Tibial nerve (tissue), 4 donors: Measurements from ENCODE around the gene WDR73. TPM values are rescaled to one million over a fixed set of nuclear protein-coding genes. Genes with fewer than 3 reads are reported as not detected.

Experiments used
- DNase-seq, 2 donors: peaks; one replicate each; pipeline ENCODE4 v3.0.0-alpha.2; 2019; ENCODE audit warnings: low spot score in 2 of 2
- H3K27ac ChIP-seq, 4 donors: fragments of 200-600 bp; sonication (generic) in 3 of 4; one replicate each; pipeline ENCODE4 v1.5.1; 2017 to 2019; ENCODE audit warnings: mild to moderate bottlenecking in 1 of 4
- H3K27me3 ChIP-seq, 2 donors: fragments of 200-600 bp; sonication (generic) in 1 of 2; one replicate each; pipeline versions ENCODE4 v1.5.1 to v1.6.0; 2017 to 2019
- H3K36me3 ChIP-seq, 3 donors: fragments of 200-600 bp; sonication (generic); one replicate each; pipeline ENCODE4 v1.5.1; 2018 to 2019
- H3K4me1 ChIP-seq, 4 donors: fragments of 200-600 bp; sonication (generic) in 3 of 4; one replicate each; pipeline ENCODE4 v1.5.1; 2017 to 2019
- H3K4me3 ChIP-seq, 4 donors: fragments of 200-600 bp; sonication (generic) in 3 of 4; one replicate each; pipeline ENCODE4 v1.5.1; 2017 to 2019; ENCODE audit warnings: mild to moderate bottlenecking in 1 of 4, moderate library complexity in 1 of 4
- H3K9me3 ChIP-seq, 4 donors: fragments of 200-600 bp; sonication (generic) in 3 of 4; one replicate each; pipeline ENCODE4 v1.5.1; 2017 to 2019
- EP300 ChIP-seq, 2 donors: sonication (generic); formaldehyde crosslinking; IDR thresholded peaks; one replicate each; pipeline ENCODE4 v1.6.1; 2017; ENCODE audit warnings: antibody characterized with exemption in 2 of 2, mild to moderate bottlenecking in 1 of 2
- POLR2A ChIP-seq, 2 donors: fragments of 450-650 bp; IDR thresholded peaks; one replicate each; pipeline ENCODE4 v1.6.1; 2017; ENCODE audit warnings: antibody characterized with exemption in 2 of 2, mild to moderate bottlenecking in 2 of 2, moderate library complexity in 2 of 2
- WGBS, 2 donors: methylation state at CpG; one replicate each; pipeline ENCODE4 v1.1.5; 2018; 5-methylcytosine and 5-hydroxymethylcytosine counted together
- total RNA-seq, 4 donors: library from RNA; depleted of rRNA; stranded (reverse); fragments of >200 nt; gene quantifications; one replicate each; pipeline ENCODE4 v1.1.0, GENCODE V29; 2016
- TF ChIP-seq, protein P1 (sequence below), 5 experiments: fragments of 200-600 bp in 3 of 5; fragments of 450-650 bp in 2 of 5; sonication (generic) in 3 of 5; IDR thresholded peaks; one replicate each; pipeline ENCODE4 v1.5.1; 2016 to 2019; ENCODE audit warnings: antibody characterized with exemption in 5 of 5, mild to moderate bottlenecking in 3 of 5, moderate library complexity in 2 of 5

The WDR73 gene
- total RNA-seq, 4 donors from 2014 or later = 19.7 to 40.2 (median 32.3) TPM

DNA sequence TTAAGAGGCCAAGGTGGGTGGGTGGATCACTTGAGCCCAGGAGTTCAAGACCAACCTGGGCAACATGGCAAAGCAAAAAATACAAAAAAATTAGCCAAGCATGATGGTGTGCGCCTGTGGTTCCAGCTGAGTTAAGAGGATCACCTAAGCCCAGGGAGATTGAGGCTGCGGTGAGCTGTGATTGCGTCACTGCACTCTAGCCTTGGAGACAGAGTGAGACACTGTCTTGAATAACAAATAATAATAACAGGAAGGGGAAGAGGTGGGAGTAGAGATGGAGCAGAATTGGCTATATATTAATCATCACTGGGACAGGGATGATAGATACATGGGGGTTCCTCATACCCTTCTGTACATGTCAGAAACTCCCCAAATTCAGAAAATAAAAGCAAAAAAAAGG, 27.7 kb upstream of the WDR73 start:
- H3K4me3 ChIP-seq = no peak overlapping the region
- H3K9me3 ChIP-seq = no peaks in the 10 kb centered on the region
- WGBS, 2 donors = 93 to 96% methylated on average over 3 of the region's 3 CpGs
- no peaks in the 10 kb centered on the region for H3K27me3 ChIP-seq
- TF ChIP-seq, protein P1, sequence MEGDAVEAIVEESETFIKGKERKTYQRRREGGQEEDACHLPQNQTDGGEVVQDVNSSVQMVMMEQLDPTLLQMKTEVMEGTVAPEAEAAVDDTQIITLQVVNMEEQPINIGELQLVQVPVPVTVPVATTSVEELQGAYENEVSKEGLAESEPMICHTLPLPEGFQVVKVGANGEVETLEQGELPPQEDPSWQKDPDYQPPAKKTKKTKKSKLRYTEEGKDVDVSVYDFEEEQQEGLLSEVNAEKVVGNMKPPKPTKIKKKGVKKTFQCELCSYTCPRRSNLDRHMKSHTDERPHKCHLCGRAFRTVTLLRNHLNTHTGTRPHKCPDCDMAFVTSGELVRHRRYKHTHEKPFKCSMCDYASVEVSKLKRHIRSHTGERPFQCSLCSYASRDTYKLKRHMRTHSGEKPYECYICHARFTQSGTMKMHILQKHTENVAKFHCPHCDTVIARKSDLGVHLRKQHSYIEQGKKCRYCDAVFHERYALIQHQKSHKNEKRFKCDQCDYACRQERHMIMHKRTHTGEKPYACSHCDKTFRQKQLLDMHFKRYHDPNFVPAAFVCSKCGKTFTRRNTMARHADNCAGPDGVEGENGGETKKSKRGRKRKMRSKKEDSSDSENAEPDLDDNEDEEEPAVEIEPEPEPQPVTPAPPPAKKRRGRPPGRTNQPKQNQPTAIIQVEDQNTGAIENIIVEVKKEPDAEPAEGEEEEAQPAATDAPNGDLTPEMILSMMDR (IDR thresholded peaks at IDR 0.05) = no peak
- no peak for TF ChIP-seq EP300 (IDR thresholded peaks at IDR 0.05)
- no peak for TF ChIP-seq POLR2A (IDR thresholded peaks at IDR 0.05)
- H3K4me1 ChIP-seq = peaks cover 0 to 5% (median 0%) of the 10 kb centered on the region in 4 donors
- H3K27ac ChIP-seq = no peak overlapping the region
- H3K36me3 ChIP-seq = peaks cover 0 to 69% (median 0%) of the 10 kb centered on the region in 3 donors
- no peak for DNase-seq

DNA sequence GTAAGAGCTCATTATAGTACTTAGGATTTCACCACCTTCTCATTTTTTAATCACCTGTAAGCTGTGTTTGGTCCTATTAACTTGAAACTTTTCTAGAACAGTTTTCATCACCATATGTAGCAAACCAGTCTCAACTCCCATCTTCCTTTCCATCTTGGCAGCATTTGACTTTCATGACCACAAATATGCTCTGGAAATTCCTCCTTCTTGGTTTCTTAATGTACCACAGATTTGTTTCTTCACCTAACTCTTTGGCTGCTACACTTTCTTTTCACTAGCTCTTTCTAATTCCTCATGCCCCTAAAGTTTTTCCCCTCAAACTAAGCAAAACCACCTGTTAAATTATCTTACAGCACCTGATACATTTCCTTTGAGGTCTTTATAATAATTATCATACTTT, 17.1 kb upstream of the WDR73 start:
- Histone ChIP-seq H3K27me3 (no peaks in the 10 kb centered on the region), H3K4me1 (peaks cover 0 to 4% (median 0%) of the 10 kb centered on the region in 4 donors), H3K9me3 (no peaks in the 10 kb centered on the region), H3K36me3 (peaks cover 0 to 57% (median 2%) of the 10 kb centered on the region in 3 donors), H3K27ac (peak overlapping the region in 2 of 4 donors; percentile 19 to 59), H3K4me3 (no peak overlapping the region)
- TF ChIP-seq, protein P1 (IDR thresholded peaks at IDR 0.05) = no peak
- TF ChIP-seq POLR2A (IDR thresholded peaks at IDR 0.05) (no peak), EP300 (IDR thresholded peaks at IDR 0.05) (no peak)
- DNase-seq = no peak

GRCh38 chr15:84669726-84670125, 15.6 kb upstream of the WDR73 start:
- Histone ChIP-seq H3K4me3 (no peak overlapping the region), H3K4me1 (peaks cover 0 to 4% (median 0%) of the 10 kb centered on the region in 4 donors), H3K36me3 (peaks cover 0 to 70% (median 0%) of the 10 kb centered on the region in 3 donors), H3K27ac (no peak overlapping the region), H3K9me3 (no peaks in the 10 kb centered on the region), H3K27me3 (no peaks in the 10 kb centered on the region)
- WGBS, 2 donors = 75 to 80% methylated on average over 8 of the region's 8 CpGs
- no peak for DNase-seq
- no peak for TF ChIP-seq EP300 (IDR thresholded peaks at IDR 0.05)
- TF ChIP-seq, protein P1 (IDR thresholded peaks at IDR 0.05) = no peak
- no peak for TF ChIP-seq POLR2A (IDR thresholded peaks at IDR 0.05)

DNA sequence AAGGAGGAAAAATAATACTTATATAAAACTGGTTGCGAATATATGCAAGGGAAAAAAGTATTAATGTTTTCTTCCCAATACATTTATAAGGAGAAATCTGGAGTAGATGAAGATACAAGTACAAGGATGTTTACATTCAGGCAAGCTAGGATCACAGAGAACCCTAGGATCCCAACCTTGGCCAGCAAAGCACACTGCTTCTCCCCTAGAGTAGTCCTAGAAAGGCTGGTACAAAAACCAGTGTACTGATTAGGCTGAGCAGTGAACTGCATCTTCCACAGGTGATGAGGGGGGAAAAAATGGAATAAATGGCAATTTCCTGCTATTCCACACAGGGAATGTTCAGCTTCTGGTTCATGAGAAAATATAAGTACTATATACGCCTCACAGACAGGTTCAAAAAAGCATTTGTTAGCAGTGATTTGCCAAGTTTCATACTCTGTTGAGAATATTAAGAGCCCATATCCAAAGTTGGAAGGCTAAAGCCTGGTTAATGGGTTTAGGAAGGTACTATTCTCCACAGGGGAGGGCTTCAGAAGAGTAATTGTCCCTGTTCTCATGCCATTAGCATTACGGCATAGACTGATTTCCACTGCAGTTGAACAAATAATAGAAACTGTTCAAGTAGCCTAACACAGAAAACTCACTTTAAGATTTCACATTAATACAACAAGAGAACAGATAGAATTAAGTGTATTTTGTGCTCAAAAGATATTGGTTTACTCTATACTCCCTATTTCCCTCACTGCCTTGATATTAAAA, 14.3 kb upstream of the WDR73 start:
- no peaks in the 10 kb centered on the region for H3K9me3 ChIP-seq
- DNase-seq = no peak
- no peak overlapping the region for H3K4me3 ChIP-seq
- no peak overlapping the region for H3K27ac ChIP-seq
- H3K4me1 ChIP-seq = peaks cover 0 to 4% (median 0%) of the 10 kb centered on the region in 4 donors
- H3K27me3 ChIP-seq = no peaks in the 10 kb centered on the region
- 92% methylated on average over 3 of the region's 3 CpGs for WGBS, 2 donors
- TF ChIP-seq POLR2A (IDR thresholded peaks at IDR 0.05) (no peak), EP300 (IDR thresholded peaks at IDR 0.05) (no peak)
- TF ChIP-seq, protein P1 (IDR thresholded peaks at IDR 0.05) = no peak
- H3K36me3 ChIP-seq = peaks cover 0 to 71% (median 0%) of the 10 kb centered on the region in 3 donors

DNA sequence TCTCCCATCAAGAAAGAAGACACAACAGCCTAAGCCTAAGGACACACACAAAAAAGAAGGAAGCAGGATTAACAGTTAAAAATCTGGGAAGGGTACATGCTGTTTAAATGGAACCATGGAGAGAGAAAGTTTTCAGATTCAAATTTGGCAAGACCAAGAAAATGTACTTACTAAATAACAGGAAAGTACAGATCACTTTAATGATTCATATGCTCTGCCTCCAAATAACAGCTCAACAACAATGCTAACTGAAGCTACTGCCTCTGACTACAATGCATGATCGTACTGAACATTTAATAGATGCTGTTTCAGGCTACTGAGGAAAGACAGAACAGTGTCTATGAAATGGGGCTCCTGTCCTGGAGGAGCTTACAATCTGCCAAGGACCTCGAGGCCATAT, 12.3 kb upstream of the WDR73 start:
- no peak for TF ChIP-seq EP300 (IDR thresholded peaks at IDR 0.05)
- WGBS, 2 donors = 88 to 93% methylated on average over 2 of the region's 2 CpGs

More for the DNA sequence above, 12.3 kb upstream of the WDR73 start:
- Histone ChIP-seq H3K27ac (no peak overlapping the region), H3K4me3 (no peak overlapping the region), H3K9me3 (no peaks in the 10 kb centered on the region), H3K4me1 (no peaks in the 10 kb centered on the region), H3K36me3 (peaks cover 0 to 64% (median 0%) of the 10 kb centered on the region in 3 donors), H3K27me3 (no peaks in the 10 kb centered on the region)
- no peak for DNase-seq
